HG02885 (cell line): ENCODE data around the gene AQP12A.

Experiments
- ATAC-seq: cut with Tn5 transposase; IDR thresholded peaks from one replicate; pipeline ENCODE4 v1.9.1; 2021; ENCODE audit warnings: mild to moderate bottlenecking; ENCODE audit not compliant: unreplicated experiment, poor library complexity

The AQP12A gene

DNA sequence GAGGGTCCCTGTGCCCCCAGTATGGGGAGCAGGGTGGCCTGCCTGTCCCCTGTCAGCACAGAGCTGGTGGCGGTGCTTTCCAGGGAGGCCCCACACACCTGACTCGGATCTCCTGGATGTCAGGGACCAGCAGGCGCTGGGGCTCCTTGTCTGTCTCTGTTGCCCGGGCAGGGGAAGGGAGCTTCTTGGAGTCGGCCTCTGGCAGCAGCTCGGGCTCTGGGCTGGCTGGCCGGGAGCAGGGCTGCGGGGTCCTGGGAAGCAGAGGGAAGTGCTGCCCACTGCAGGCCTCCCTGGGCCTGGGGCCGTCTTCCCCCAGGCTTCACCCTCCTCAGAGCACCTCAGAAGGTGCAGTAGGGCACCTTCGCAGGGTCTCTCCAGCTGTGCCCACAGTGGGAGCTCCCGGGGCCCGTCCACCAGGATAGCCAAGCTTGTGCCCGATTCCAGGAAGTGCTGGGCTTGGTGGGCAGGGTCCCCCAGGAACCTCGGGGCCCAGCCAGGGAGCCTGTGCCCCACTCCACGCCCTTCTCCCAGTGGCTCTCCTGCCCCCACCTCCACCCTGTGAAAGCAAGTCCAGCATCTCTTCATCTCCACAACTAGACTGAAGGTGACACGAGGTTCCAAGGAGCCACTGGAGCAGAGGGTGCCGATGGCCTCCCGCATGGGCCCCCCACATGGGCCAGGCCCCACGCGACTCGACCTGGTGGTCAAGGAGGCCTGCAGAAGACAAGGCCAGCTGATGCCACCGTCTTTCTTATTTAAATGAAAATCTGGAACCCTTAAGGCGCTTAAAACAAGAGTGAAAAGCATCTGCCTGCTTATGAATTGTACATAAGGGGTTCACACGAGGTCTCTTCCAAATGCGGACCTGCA, 28.2 kb downstream of the AQP12A start:
- ATAC-seq: no peak

GRCh38 chr2:240720686-240721595, 29.3 kb downstream of the AQP12A start:
- no peak for ATAC-seq

GRCh38 chr2:240721596-240722180, 30.0 kb downstream of the AQP12A start:
- ATAC-seq: no peak

GRCh38 chr2:240722376-240722775, 30.7 kb downstream of the AQP12A start:
- ATAC-seq: no peak

DNA sequence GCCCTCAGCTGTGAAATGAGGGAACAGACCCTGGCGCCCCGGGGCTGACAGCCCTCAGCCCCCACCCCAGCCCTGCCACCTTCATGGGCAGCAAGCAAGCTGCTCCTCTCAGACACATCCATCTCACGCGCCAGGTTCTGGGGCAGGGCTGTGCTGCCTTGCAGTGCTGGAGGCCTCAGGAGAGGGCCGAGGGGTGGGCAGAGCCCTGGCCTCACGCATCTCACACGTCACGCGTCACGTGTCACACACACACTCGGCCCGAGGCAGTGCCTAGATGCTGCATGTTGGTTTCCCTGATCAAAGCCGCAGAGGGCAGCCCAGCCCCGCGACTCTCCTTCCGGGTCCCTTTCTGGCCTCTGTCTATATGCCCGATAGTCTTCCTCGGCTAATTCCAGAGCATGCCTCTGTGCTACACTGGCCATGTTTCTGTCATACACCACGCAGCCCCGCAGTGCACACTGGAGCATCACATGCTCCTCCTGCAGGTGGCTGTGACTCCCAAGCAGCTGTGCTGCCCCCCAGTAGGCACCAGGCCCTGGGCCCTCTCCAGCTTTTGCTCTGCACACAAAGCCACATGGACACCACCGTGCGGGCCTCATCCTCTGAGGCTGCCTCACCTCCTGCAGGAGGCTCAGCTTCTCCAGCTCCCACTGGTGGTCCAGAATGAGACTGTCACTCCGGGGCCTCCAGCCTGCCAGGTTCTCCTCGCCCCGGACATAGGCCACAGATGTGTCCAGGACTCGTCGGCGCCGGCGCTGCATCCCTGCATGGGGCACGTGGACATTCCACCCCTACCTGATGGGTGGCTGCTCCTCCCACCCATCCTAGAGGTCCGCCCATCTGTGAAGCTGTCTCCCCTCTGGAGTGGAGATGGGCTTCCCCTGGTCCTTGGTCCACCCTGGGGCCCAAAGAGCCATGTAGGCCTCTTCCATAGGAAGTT, 31.4 kb downstream of the AQP12A start:
- no peak for ATAC-seq

- no peak for ATAC-seq
Observed at GRCh38 chr2:240723851-240724250, 32.2 kb downstream of the AQP12A start.

GRCh38 chr2:240724431-240724830, 32.8 kb downstream of the AQP12A start:
- no peak for ATAC-seq

- ATAC-seq: no peak
Observed at GRCh38 chr2:240725266-240725665, 33.6 kb downstream of the AQP12A start.

- no peak for ATAC-seq
Observed at GRCh38 chr2:240725671-240726070, 34.0 kb downstream of the AQP12A start.

- ATAC-seq: no peak
Observed at GRCh38 chr2:240726876-240727275, 35.2 kb downstream of the AQP12A start.

GRCh38 chr2:240727439-240727838, 35.8 kb downstream of the AQP12A start:
- ATAC-seq: no peak

DNA sequence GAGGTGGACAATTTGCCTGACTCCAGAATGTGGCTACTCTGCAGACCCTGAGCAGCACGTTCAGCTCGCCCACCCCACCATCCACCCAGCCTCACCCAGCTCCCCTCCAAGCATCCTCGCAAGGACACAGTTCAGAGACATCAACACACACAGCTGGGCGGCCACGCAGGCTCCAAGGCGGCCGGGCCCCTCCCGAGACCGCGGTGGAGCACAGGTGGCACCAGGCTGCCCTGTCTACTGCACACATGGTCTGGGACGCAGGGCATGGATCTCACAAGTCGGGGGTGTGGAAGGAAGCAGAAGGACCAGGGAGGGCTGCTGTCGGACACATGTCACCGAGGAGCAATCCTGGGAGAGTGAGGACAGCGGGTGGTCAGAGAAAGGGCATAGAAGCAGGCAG, 36.2 kb downstream of the AQP12A start:
- no peak for ATAC-seq

DNA sequence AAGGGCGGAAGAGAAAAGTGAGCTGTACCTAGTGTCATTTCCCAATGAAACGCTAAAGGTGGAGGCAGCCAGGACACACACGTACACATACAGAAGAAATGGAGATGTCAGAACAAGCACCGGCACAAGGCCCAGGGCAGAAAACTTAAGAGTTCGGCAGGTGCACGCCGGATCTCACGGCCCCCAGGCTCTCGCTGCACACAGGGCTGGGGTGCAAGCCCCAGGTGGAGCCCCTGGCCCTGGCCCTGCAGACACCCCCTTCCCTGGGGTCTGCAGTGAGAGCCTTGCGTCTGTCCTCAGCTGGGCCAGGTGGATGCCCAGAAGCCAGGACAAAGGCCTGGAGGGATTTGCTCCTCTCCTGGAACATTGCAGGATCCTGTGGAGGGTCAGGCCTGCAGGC, 36.7 kb downstream of the AQP12A start:
- no peak for ATAC-seq

DNA sequence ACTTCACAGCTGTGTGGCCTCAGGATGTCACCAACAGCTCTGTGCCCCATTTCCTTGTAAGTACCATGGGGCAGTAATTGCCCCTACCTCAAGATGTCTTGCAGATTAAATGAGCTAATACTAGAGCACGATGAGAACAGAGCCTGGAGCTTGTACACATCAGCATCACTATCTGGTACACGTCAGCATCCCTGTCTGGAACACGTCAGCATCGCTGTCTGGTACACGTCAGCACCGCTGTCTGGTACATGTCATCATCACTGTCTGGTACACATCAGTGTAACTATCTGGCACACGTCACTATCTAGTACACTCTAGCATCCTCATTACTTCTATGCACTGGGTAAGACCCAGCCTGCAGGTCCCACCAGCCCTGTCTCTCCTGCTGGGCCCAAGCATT, 37.2 kb downstream of the AQP12A start:
- no peak for ATAC-seq

- no peak for ATAC-seq
Observed at GRCh38 chr2:240730501-240731177, 39.0 kb downstream of the AQP12A start.

- ATAC-seq: no peak
Observed at GRCh38 chr2:240731178-240731545, 39.5 kb downstream of the AQP12A start.

GRCh38 chr2:240732184-240732583, 40.5 kb downstream of the AQP12A start:
- ATAC-seq: no peak

DNA sequence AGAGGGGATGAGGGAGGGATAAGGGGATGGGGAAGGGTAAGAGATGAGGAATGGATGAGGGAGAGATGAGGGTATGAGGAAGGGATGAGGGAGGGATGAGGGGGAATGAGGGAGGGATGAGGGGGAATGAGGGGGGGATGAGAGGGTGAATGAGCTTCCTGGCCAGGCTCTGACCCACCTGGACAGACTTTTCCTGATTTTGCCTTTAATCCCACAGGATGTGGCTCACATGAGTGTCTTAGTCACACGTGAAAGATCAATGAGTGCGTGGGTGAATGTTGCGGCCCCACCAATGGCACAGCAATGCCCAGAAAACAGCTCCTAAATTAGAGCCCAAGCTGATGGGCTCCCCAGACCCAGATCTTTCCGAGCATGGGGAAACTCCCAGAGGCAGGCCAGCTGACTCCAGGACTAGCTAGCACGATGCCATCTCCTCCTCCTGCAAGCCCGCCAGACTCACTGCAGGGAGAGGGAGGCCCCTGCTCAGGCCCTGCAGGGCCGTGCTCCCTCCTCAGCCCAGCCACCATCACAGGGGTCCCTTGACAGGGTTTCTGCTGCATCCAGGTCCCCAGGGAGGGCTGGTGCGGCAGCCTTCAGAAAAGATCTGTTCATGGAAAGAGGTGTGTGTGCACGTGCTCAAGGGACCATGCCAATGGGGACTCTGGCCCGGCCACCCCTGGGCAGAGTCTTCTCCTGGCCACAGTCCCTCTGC, 41.4 kb downstream of the AQP12A start:
- ATAC-seq: no peak
